Astrocyte (in vitro differentiated cells and primary cell): ENCODE measurements around the gene DUSP3. TPM values are rescaled to one million over a fixed set of nuclear protein-coding genes. Genes with fewer than 3 reads are reported as not detected.
"Not testable (repeated sequence)": the region's sequence is repeated elsewhere in the genome, so short reads cannot be mapped to it uniquely, and the experiment has no call there.

ENCODE experiments used
- DNase-seq: peaks from one replicate; pipeline ENCODE4 v3.0.0-alpha.2; 2010; ENCODE audit warnings: low read depth
- FAIRE-seq: peaks from 2 replicates; lab custom pipeline; 2011; peaks lifted over from hg19 to GRCh38; lab: Jason Lieb, UNC
- H2AFZ ChIP-seq: 2 replicates; pipeline ENCODE4 v1.6.0; 2012; ENCODE audit warnings: low read depth, low read length, inconsistent platforms
- H3K27ac ChIP-seq: 2 replicates; pipeline ENCODE4 v1.5.1; 2011; ENCODE audit warnings: low read depth, low read length, inconsistent platforms
- H3K27me3 ChIP-seq: 2 replicates; pipeline ENCODE4 v1.6.0; 2011; ENCODE audit warnings: low read length, inconsistent platforms; ENCODE audit not compliant: insufficient read depth
- H3K36me3 ChIP-seq: 2 replicates; pipeline ENCODE4 v1.5.1; 2011; ENCODE audit warnings: low read length, inconsistent platforms; ENCODE audit not compliant: insufficient read depth
- H3K4me1 ChIP-seq: 2 replicates; pipeline ENCODE4 v1.5.1; 2011; ENCODE audit warnings: low read length, inconsistent platforms; ENCODE audit not compliant: insufficient read depth
- H3K4me2 ChIP-seq: 2 replicates; pipeline ENCODE4 v1.6.0; 2012; ENCODE audit warnings: low read length, inconsistent platforms
- H3K4me3 ChIP-seq: 2 replicates; pipeline ENCODE4 v1.5.1; 2011; ENCODE audit warnings: low read depth, mild to moderate bottlenecking, low read length, inconsistent platforms; ENCODE audit not compliant: insufficient read depth
- H3K79me2 ChIP-seq: 2 replicates; pipeline ENCODE4 v1.6.0; 2012; ENCODE audit warnings: mild to moderate bottlenecking, low read length, inconsistent platforms; ENCODE audit not compliant: insufficient read depth
- H3K9ac ChIP-seq: 2 replicates; pipeline ENCODE4 v1.6.0; 2012; ENCODE audit warnings: mild to moderate bottlenecking, low read length, inconsistent platforms
- H3K9me3 ChIP-seq: 2 replicates; pipeline ENCODE4 v1.5.1; 2012; ENCODE audit warnings: low read depth, mild to moderate bottlenecking, low read length, inconsistent platforms; ENCODE audit not compliant: insufficient read depth
- H4K20me1 ChIP-seq: 2 replicates; pipeline ENCODE4 v1.6.0; 2012; ENCODE audit warnings: low read length, inconsistent platforms; ENCODE audit not compliant: insufficient read depth
- H3K27ac Mint-ChIP-seq: one replicate; pipeline ENCODE4 v1.8.0; 2021; ENCODE audit warnings: mild to moderate bottlenecking, mixed read lengths; ENCODE audit not compliant: unreplicated experiment
- H3K27me3 Mint-ChIP-seq: one replicate; pipeline ENCODE4 v1.8.0; 2021; ENCODE audit warnings: low read depth, mixed read lengths; ENCODE audit not compliant: unreplicated experiment
- H3K36me3 Mint-ChIP-seq: one replicate; pipeline ENCODE4 v1.8.0; 2021; ENCODE audit warnings: low read depth, mixed read lengths; ENCODE audit not compliant: unreplicated experiment
- H3K4me1 Mint-ChIP-seq: one replicate; pipeline ENCODE4 v1.8.0; 2021; ENCODE audit warnings: low read depth, mixed read lengths; ENCODE audit not compliant: unreplicated experiment
- H3K4me3 Mint-ChIP-seq: one replicate; pipeline ENCODE4 v1.8.0; 2021; ENCODE audit warnings: mild to moderate bottlenecking, moderate library complexity, mixed read lengths; ENCODE audit not compliant: unreplicated experiment
- H3K9me3 Mint-ChIP-seq: one replicate; pipeline ENCODE4 v1.8.0; 2021; ENCODE audit warnings: mild to moderate bottlenecking, mixed read lengths; ENCODE audit not compliant: unreplicated experiment
- CTCF ChIP-seq: IDR thresholded peaks from 2 replicates; pipeline ENCODE4 v1.5.1; 2011; ENCODE audit warnings: low read depth, mild to moderate bottlenecking, inconsistent platforms, low read length, moderate library complexity; ENCODE audit not compliant: insufficient read depth
- EZH2 ChIP-seq: IDR thresholded peaks from 2 replicates; pipeline ENCODE4 v1.6.1; 2012; ENCODE audit warnings: mild to moderate bottlenecking, low read length, inconsistent platforms; ENCODE audit not compliant: insufficient read depth
- total RNA-seq: library from RNA; stranded (reverse); gene quantifications from 2 replicates; pipeline ENCODE4 v1.2.1, GENCODE V29; 2021

DUSP3 gene
- total RNA-seq, 1 donor from 2014 or later: 71.6 TPM

- H3K36me3 Mint-ChIP-seq: peaks cover 6% of the 10 kb centered on the region
- Histone ChIP-seq H3K4me2 (no peak overlapping the region), H3K9ac (no peak overlapping the region), H3K27ac (no peak overlapping the region), H3K27me3 (no peaks in the 10 kb centered on the region), H3K4me1 (peaks cover 4% of the 10 kb centered on the region), H3K36me3 (peaks cover 4% of the 10 kb centered on the region), H4K20me1 (no peaks in the 10 kb centered on the region), H3K4me3 (no peak overlapping the region), H2AFZ (no peak overlapping the region), H3K9me3 (no peaks in the 10 kb centered on the region), H3K79me2 (no peaks in the 10 kb centered on the region)
- H3K4me3 Mint-ChIP-seq: no peak overlapping the region
- FAIRE-seq (no peak), DNase-seq (no peak)
- H3K27ac Mint-ChIP-seq: no peak overlapping the region
- H3K9me3 Mint-ChIP-seq: peaks cover 15% of the 10 kb centered on the region
- H3K27me3 Mint-ChIP-seq: peaks cover 4% of the 10 kb centered on the region
- TF ChIP-seq CTCF: no peak
- TF ChIP-seq EZH2: no peak
- H3K4me1 Mint-ChIP-seq: peaks cover 2% of the 10 kb centered on the region
These were observed 22.0 kb upstream of the DUSP3 start for GRCh38 chr17:43800736-43801135.

- no peak for FAIRE-seq
These were observed 20.3 kb upstream of the DUSP3 start for GRCh38 chr17:43799047-43799446.

GRCh38 chr17:43798024-43798423, 19.2 kb upstream of the DUSP3 start:
- Mint-ChIP-seq H3K27me3 (peaks cover 15% of the 10 kb centered on the region), H3K9me3 (peaks cover 25% of the 10 kb centered on the region)
- DNase-seq, FAIRE-seq, H3K4me1 ChIP-seq, H3K4me1 Mint-ChIP-seq, H3K27me3 ChIP-seq, H3K9me3 ChIP-seq, H3K4me3 Mint-ChIP-seq, H3K4me3 ChIP-seq, H3K36me3 Mint-ChIP-seq, H3K79me2 ChIP-seq, H3K27ac ChIP-seq, H3K27ac Mint-ChIP-seq, H3K9ac ChIP-seq, H3K36me3 ChIP-seq, H2AFZ ChIP-seq, H3K4me2 ChIP-seq, H4K20me1 ChIP-seq: not testable (repeated sequence)

More at GRCh38 chr17:43799047-43799446, 20.3 kb upstream of the DUSP3 start:
- TF ChIP-seq CTCF (no peak), EZH2 (no peak)
- H3K9me3 Mint-ChIP-seq: peaks cover 20% of the 10 kb centered on the region
- no peaks in the 10 kb centered on the region for H3K27me3 ChIP-seq
- H3K4me3 Mint-ChIP-seq: no peak overlapping the region
- H3K9me3 ChIP-seq: no peaks in the 10 kb centered on the region
- H3K27me3 Mint-ChIP-seq: peaks cover 15% of the 10 kb centered on the region
- peaks cover 4% of the 10 kb centered on the region for H3K36me3 ChIP-seq
- peaks cover 2% of the 10 kb centered on the region for H3K4me1 Mint-ChIP-seq
- H3K9ac ChIP-seq: no peak overlapping the region
- DNase-seq: no peak
- H3K27ac Mint-ChIP-seq: no peak overlapping the region
- no peaks in the 10 kb centered on the region for H4K20me1 ChIP-seq
- H2AFZ ChIP-seq: no peak overlapping the region
- no peaks in the 10 kb centered on the region for H3K79me2 ChIP-seq
- H3K36me3 Mint-ChIP-seq: peaks cover 2% of the 10 kb centered on the region
- H3K4me2 ChIP-seq: no peak overlapping the region
- H3K4me3 ChIP-seq: no peak overlapping the region
- H3K27ac ChIP-seq: no peak overlapping the region
- peaks cover 4% of the 10 kb centered on the region for H3K4me1 ChIP-seq

- not testable (repeated sequence) for H3K27ac ChIP-seq, FAIRE-seq, H3K79me2 ChIP-seq, H3K4me2 ChIP-seq, H3K27ac Mint-ChIP-seq, H4K20me1 ChIP-seq, DNase-seq, H3K27me3 ChIP-seq, H3K4me3 ChIP-seq, H3K9ac ChIP-seq, H3K4me3 Mint-ChIP-seq, H3K36me3 Mint-ChIP-seq, H3K9me3 ChIP-seq, H3K4me1 Mint-ChIP-seq, H3K4me1 ChIP-seq, H3K36me3 ChIP-seq, H2AFZ ChIP-seq
- Mint-ChIP-seq H3K27me3 (peaks cover 15% of the 10 kb centered on the region), H3K9me3 (peaks cover 33% of the 10 kb centered on the region)
These were observed 13.9 kb upstream of the DUSP3 start for GRCh38 chr17:43792668-43793067.
